Upper lobe of left lung (tissue), 6 donors: ENCODE measurements around the gene CDKN3. TPM values are rescaled to one million over a fixed set of nuclear protein-coding genes. Genes with fewer than 3 reads are reported as not detected.
A peak's percentile ranks its signal among the peaks of the same experiment; 100 is the strongest.
"Not testable (repeated sequence)": the region's sequence is repeated elsewhere in the genome, so short reads cannot be mapped to it uniquely, and the experiment has no call there.

Experiments
- ATAC-seq, 2 donors: fragments of 200-7000 bp; cut with Tn5 transposase; one replicate each; pipeline ENCODE4 v1.9.1; 2022; ENCODE audit warnings: mild to moderate bottlenecking in 2 of 2, moderate library complexity in 2 of 2; ENCODE audit not compliant: low FRiP score in 2 of 2
- DNase-seq, 2 donors: peaks; one replicate each; pipeline ENCODE4 v3.0.0-alpha.2; 2019 to 2020
- H3K27ac ChIP-seq, 4 donors: fragments of 200-600 bp; sonication (generic); one replicate each; pipeline ENCODE4 v1.5.1; 2016 to 2019
- H3K27me3 ChIP-seq, 4 donors: fragments of 200-600 bp; sonication (generic); one replicate each; pipeline ENCODE4 v1.5.1; 2017 to 2019
- H3K36me3 ChIP-seq, 4 donors: fragments of 200-600 bp; sonication (generic); one replicate each; pipeline ENCODE4 v1.5.1; 2016 to 2019
- H3K4me1 ChIP-seq, 4 donors: fragments of 200-600 bp; sonication (generic); one replicate each; pipeline ENCODE4 v1.5.1; 2018 to 2019
- H3K4me3 ChIP-seq, 4 donors: fragments of 200-600 bp; sonication (generic); one replicate each; pipeline ENCODE4 v1.5.1; 2017 to 2019; ENCODE audit warnings: mild to moderate bottlenecking in 2 of 4, moderate library complexity in 1 of 4
- H3K9me3 ChIP-seq, 4 donors: fragments of 200-600 bp; sonication (generic); one replicate each; pipeline ENCODE4 v1.5.1; 2018 to 2019
- CTCF ChIP-seq, 6 experiments: fragments of 450-650 bp in 4 of 6; fragments of 200-600 bp in 2 of 6; sonication (generic) in 2 of 6; IDR thresholded peaks; one replicate each; pipeline ENCODE4 v1.5.1; 2016 to 2019; ENCODE audit warnings: antibody characterized with exemption in 6 of 6
- EP300 ChIP-seq, 4 donors: sonication (generic); formaldehyde crosslinking; IDR thresholded peaks; one replicate each; pipeline ENCODE4 v1.5.1; 2017; ENCODE audit warnings: antibody characterized with exemption in 4 of 4, control low read depth in 2 of 4
- POLR2A ChIP-seq, 4 donors: fragments of 450-650 bp; IDR thresholded peaks; one replicate each; pipeline ENCODE4 v1.5.1; 2016 to 2017; ENCODE audit warnings: antibody characterized with exemption in 4 of 4, mild to moderate bottlenecking in 2 of 4
- POLR2AphosphoS5 ChIP-seq, 2 donors: sonication (generic); formaldehyde crosslinking; IDR thresholded peaks; one replicate each; pipeline ENCODE4 v1.5.1; 2017; ENCODE audit warnings: antibody characterized with exemption in 2 of 2
- WGBS, 2 donors: methylation state at CpG; one replicate each; pipeline ENCODE4 v1.1.5; 2017 to 2018; 5-methylcytosine and 5-hydroxymethylcytosine counted together
- total RNA-seq, 6 donors: library from RNA; depleted of rRNA in 4 of 6; stranded (reverse); fragments of >200 nt in 4 of 6; gene quantifications; one replicate each; pipeline versions ENCODE4 v1.1.0 to v1.2.1, GENCODE V29; 2016 to 2021
- donor health status: DM: no; HTN: no; CAD: no; lungs with moderate emphysema.
- donor health status: DM: no; HTN: yes; CAD: no; lungs with severe emphysema.

Gene CDKN3
- total RNA-seq, 6 donors from 2014 or later, result 1.7 to 3.6 (median 3.1) TPM; not detected in 2

DNA sequence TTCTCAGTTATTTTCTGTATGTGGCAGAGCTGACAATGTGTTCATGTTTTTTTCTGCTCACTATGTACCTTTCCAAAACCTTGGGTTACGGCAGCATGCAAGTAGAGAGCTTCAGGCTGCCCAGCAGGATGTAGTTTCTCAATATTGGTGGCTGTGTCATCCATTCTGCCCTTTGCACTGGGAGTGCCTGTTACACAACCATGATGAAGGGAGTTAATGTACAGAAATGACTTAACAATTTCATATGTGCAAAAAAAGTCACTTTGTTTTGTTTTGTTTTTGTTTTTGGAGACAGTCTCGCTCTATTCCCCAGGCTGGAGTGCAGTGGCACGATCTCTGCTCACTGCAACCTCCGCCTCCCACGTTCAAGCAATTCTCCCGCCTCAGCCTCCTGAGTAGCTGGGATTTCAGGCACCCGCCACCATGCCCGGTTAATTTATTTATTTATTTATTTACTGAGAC, 50.5 kb downstream of the CDKN3 start:
- peak overlapping the region in 3 of 4 donors; percentile 23 to 66 (median 42) for H3K27ac ChIP-seq
- TF ChIP-seq EP300 (IDR thresholded peaks at IDR 0.05), result no peak
- no peak for TF ChIP-seq CTCF (IDR thresholded peaks at IDR 0.05)
- TF ChIP-seq POLR2AphosphoS5 (IDR thresholded peaks at IDR 0.05), result peak; percentile 43 to 59
- no peak for TF ChIP-seq POLR2A (IDR thresholded peaks at IDR 0.05)
- no peaks in the 10 kb centered on the region for H3K36me3 ChIP-seq
- H3K9me3 ChIP-seq, result no peaks in the 10 kb centered on the region
- 72 to 80% methylated on average over 8 of the region's 8 CpGs for WGBS, 2 donors
- no peaks in the 10 kb centered on the region for H3K27me3 ChIP-seq
- ATAC-seq (peak; percentile 52 to 79), DNase-seq (peak in 1 of 2 donors; percentile 50)
- H3K4me1 ChIP-seq, result peaks cover 0 to 6% (median 0%) of the 10 kb centered on the region in 4 donors
- H3K4me3 ChIP-seq, result no peak overlapping the region

DNA sequence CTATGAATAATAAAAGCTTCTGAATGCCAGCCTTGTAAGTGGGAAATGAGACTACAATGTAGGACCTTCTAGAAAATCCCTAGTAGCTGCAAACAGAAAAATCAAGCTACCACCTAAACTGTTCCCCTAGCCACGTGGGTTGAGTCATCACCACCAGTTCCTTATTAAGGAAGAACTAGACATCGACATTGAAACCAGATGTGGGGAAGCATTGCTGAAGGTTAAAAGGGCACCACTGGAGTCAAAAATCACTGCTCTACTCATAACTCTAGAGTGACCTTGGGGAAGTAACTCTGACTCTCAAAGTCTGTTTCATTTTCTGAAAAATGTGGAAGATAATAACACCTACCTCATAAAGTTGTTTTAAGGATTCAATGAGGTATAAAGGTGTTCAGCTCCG, 53.7 kb downstream of the CDKN3 start:
- no peaks in the 10 kb centered on the region for H3K27me3 ChIP-seq
- no peak overlapping the region for H3K4me3 ChIP-seq
- TF ChIP-seq POLR2AphosphoS5 (IDR thresholded peaks at IDR 0.05), result no peak
- no peak for TF ChIP-seq POLR2A (IDR thresholded peaks at IDR 0.05)
- peak in 1 of 2 donors; percentile 76 for DNase-seq
- ATAC-seq, result peak in 1 of 2 donors; percentile 79
- H3K9me3 ChIP-seq, result no peaks in the 10 kb centered on the region
- peaks cover 0 to 6% (median 0%) of the 10 kb centered on the region in 4 donors for H3K4me1 ChIP-seq
- 57 to 59% methylated on average over 3 of the region's 3 CpGs for WGBS, 2 donors
- H3K36me3 ChIP-seq, result no peaks in the 10 kb centered on the region
- peak overlapping the region in 1 of 4 donors; percentile 37 for H3K27ac ChIP-seq

DNA sequence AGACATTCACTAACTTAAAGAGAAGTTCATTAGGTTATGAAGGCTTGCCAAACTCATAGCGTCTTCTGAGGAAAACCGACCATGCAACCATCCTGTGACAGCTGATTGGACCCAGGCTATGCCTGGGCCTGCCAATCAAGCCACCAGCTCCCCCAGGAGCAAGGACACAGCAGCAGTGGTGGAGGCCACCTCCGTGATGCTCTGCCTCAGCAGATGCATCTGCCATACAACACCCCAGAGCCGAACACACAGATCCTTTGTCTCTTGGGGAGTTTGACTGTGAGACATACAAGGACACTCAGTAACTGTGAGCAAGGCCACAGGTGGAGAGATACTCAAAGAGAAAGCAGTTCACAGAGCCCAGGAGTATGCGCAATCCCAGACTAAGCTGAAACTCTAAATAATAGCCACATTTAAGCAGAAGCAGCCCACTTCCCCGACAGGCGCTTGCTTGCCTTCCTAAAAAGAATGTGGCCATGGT, 54.4 kb downstream of the CDKN3 start:
- no peak overlapping the region for H3K4me3 ChIP-seq
- DNase-seq (no peak), ATAC-seq (no peak)
- TF ChIP-seq POLR2AphosphoS5 (IDR thresholded peaks at IDR 0.05) (no peak), EP300 (IDR thresholded peaks at IDR 0.05) (no peak), POLR2A (IDR thresholded peaks at IDR 0.05) (no peak), CTCF (IDR thresholded peaks at IDR 0.05) (no peak)
- no peaks in the 10 kb centered on the region for H3K36me3 ChIP-seq
- WGBS, 2 donors, result 87 to 94% methylated on average over 5 to 7 of the region's 7 CpGs
- no peaks in the 10 kb centered on the region for H3K27me3 ChIP-seq
- H3K27ac ChIP-seq, result peak overlapping the region in 1 of 4 donors; percentile 37
- peaks cover 0 to 6% (median 0%) of the 10 kb centered on the region in 4 donors for H3K4me1 ChIP-seq
- no peaks in the 10 kb centered on the region for H3K9me3 ChIP-seq

- WGBS, 2 donors, result 74 to 78% methylated on average over 3 of the region's 3 CpGs
These were observed 55.2 kb downstream of the CDKN3 start for GRCh38 chr14:54451961-54452360.

DNA sequence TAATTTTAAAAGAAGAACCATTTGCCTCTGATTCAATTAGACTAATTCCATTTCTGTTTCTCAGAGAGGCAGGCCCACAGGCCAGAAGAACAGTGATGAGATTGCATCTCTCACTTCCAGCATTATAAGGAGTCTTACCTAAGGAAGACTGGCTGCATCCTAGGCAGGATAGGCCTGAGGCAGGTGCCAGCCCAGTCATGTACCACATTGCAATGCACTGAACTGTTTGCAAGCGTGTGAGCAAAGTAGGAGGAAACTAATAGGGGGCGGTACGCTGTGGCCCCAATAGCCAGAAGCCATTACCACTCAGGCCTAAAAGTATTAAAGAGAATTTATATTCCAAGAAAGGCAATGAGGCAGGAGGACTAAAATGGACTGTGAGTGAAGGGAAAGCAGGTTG, 56.4 kb downstream of the CDKN3 start:
- no peaks in the 10 kb centered on the region for H3K4me1 ChIP-seq
- no peak overlapping the region for H3K27ac ChIP-seq
- H3K4me3 ChIP-seq, result no peak overlapping the region
- no peaks in the 10 kb centered on the region for H3K27me3 ChIP-seq
- no peaks in the 10 kb centered on the region for H3K9me3 ChIP-seq
- no peak for DNase-seq
- ATAC-seq, result no peak
- TF ChIP-seq CTCF (IDR thresholded peaks at IDR 0.05) (no peak), EP300 (IDR thresholded peaks at IDR 0.05) (no peak), POLR2AphosphoS5 (IDR thresholded peaks at IDR 0.05) (no peak), POLR2A (IDR thresholded peaks at IDR 0.05) (no peak)
- 83 to 89% methylated on average over 3 of the region's 3 CpGs for WGBS, 2 donors
- H3K36me3 ChIP-seq, result no peaks in the 10 kb centered on the region

More at GRCh38 chr14:54451961-54452360, 55.2 kb downstream of the CDKN3 start:
- DNase-seq (no peak), ATAC-seq (peak in 1 of 2 donors; percentile 18)
- H3K4me1 ChIP-seq, result no peaks in the 10 kb centered on the region
- no peaks in the 10 kb centered on the region for H3K9me3 ChIP-seq
- H3K36me3 ChIP-seq, result no peaks in the 10 kb centered on the region
- no peak for TF ChIP-seq POLR2A (IDR thresholded peaks at IDR 0.05)
- TF ChIP-seq CTCF (IDR thresholded peaks at IDR 0.05), result no peak
- TF ChIP-seq POLR2AphosphoS5 (IDR thresholded peaks at IDR 0.05), result no peak
- no peak for TF ChIP-seq EP300 (IDR thresholded peaks at IDR 0.05)
- no peak overlapping the region for H3K4me3 ChIP-seq
- no peaks in the 10 kb centered on the region for H3K27me3 ChIP-seq
- no peak overlapping the region for H3K27ac ChIP-seq

DNA sequence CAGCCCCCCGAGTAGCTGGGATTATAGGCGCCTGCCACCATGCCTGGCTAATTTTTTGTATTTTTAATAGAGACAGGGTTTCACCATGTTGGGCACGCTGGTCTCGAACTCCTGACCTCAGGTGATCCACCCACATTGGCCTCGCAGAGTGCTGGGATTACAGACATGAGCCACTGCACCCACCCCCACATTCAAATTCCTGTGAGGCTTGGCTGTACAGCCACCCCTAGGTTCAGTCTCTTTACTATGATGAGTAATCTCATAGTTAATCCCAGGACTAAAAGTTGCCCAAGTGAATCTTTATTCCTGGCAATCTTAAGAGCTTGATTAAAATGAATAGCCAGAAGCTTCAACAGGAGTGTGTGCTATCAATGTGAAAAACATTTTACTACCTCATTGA, 57.2 kb downstream of the CDKN3 start:
- not testable (repeated sequence) for H3K4me1 ChIP-seq, H3K27me3 ChIP-seq, DNase-seq, H3K27ac ChIP-seq, H3K9me3 ChIP-seq, H3K36me3 ChIP-seq, H3K4me3 ChIP-seq, ATAC-seq
- 89 to 96% methylated on average over 5 of the region's 5 CpGs for WGBS, 2 donors
